ENCODE measurements around the gene C1orf56.

- no peak for TF ChIP-seq CTCF (IDR thresholded peaks at IDR 0.05)
- TF ChIP-seq POLR2A (IDR thresholded peaks at IDR 0.05) = no peak
These were observed 48.4 kb upstream of the C1orf56 start for GRCh38 chr1:150999051-150999674.

All from lower leg skin (tissue), 3 donors.